Subcutaneous abdominal adipose tissue (tissue), 5 donors: Measurements from ENCODE around the gene TAOK1.

ENCODE experiments used
- H3K27ac ChIP-seq: one replicate; pipeline ENCODE4 v1.7.0; 2013; ENCODE audit warnings: low read depth, mild to moderate bottlenecking, inconsistent platforms, low read length, moderate library complexity
- H3K27me3 ChIP-seq, 5 donors: one replicate each; pipeline ENCODE4 v1.7.0; 2013; ENCODE audit warnings: low read length in 5 of 5, inconsistent platforms in 1 of 5; ENCODE audit not compliant: control insufficient read depth in 5 of 5, insufficient read depth in 4 of 5
- H3K36me3 ChIP-seq, 5 donors: one replicate each; pipeline ENCODE4 v1.7.0; 2013; ENCODE audit warnings: low read length in 5 of 5; ENCODE audit not compliant: control insufficient read depth in 5 of 5, insufficient read depth in 5 of 5
- H3K4me1 ChIP-seq, 5 donors: one replicate each; pipeline ENCODE4 v1.7.0; 2013; ENCODE audit warnings: low read length in 5 of 5, mild to moderate bottlenecking in 3 of 5, moderate library complexity in 1 of 5; ENCODE audit not compliant: control insufficient read depth in 5 of 5, insufficient read depth in 5 of 5
- H3K4me3 ChIP-seq, 5 donors: one replicate each; pipeline ENCODE4 v1.7.0; 2013; ENCODE audit warnings: low read length in 5 of 5, low read depth in 1 of 5
- H3K9ac ChIP-seq, 5 donors: one replicate each; pipeline ENCODE4 v1.7.0; 2013; ENCODE audit warnings: low read length in 5 of 5, mild to moderate bottlenecking in 4 of 5, moderate library complexity in 3 of 5
- H3K9me3 ChIP-seq, 5 donors: one replicate each; pipeline ENCODE4 v1.7.0; 2013; ENCODE audit warnings: low read length in 5 of 5; ENCODE audit not compliant: control insufficient read depth in 5 of 5
- donor health status: healthy.
- donor health status: healthy.
- donor health status: healthy.
- donor health status: healthy.
- donor health status: healthy.

The TAOK1 gene

DNA sequence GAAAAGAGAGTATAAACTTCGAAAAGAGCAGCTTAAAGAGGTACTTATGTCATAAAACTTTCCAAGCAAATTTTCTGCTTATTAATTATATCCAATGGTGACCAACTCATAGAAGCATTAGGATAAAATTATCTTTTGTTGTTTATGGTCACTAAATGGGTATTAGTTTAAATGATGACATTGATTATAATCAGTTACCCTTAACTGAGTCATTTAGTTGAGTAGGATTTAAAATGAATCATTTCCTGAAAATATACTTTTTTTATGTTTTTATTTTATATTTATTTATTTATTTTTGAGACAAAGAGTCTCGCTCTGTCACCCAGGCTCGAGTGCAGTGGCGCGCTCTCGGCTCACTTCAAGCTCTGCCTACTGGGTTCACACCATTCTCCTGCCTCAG is 120.8 kb downstream of the TAOK1 start:
- Histone ChIP-seq H3K27ac (no peak overlapping the region), H3K36me3 (peaks cover 31 to 60% (median 42%) of the 10 kb centered on the region in 5 donors)

GRCh38 chr17:29514792-29515191 is 124.6 kb downstream of the TAOK1 start:
- no peak overlapping the region for H3K9ac ChIP-seq
- H3K27me3 ChIP-seq = no peaks in the 10 kb centered on the region
- H3K4me1 ChIP-seq = peaks cover 0 to 4% (median 0%) of the 10 kb centered on the region in 5 donors
- peaks cover 14 to 71% (median 49%) of the 10 kb centered on the region in 5 donors for H3K36me3 ChIP-seq
- no peak overlapping the region for H3K4me3 ChIP-seq
- H3K27ac ChIP-seq = no peak overlapping the region
- H3K9me3 ChIP-seq = no peaks in the 10 kb centered on the region

More for the DNA sequence above, 120.8 kb downstream of the TAOK1 start:
- H3K27me3 ChIP-seq = no peaks in the 10 kb centered on the region
- H3K9ac ChIP-seq = no peak overlapping the region
- H3K9me3 ChIP-seq = no peaks in the 10 kb centered on the region
- peaks cover 0 to 4% (median 0%) of the 10 kb centered on the region in 5 donors for H3K4me1 ChIP-seq
- H3K4me3 ChIP-seq = no peak overlapping the region

GRCh38 chr17:29518359-29518758 is 128.2 kb downstream of the TAOK1 start:
- Histone ChIP-seq H3K27ac (no peak overlapping the region), H3K4me3 (no peak overlapping the region), H3K36me3 (peaks cover 18 to 70% (median 51%) of the 10 kb centered on the region in 5 donors), H3K4me1 (peaks cover 0 to 4% (median 0%) of the 10 kb centered on the region in 5 donors), H3K27me3 (no peaks in the 10 kb centered on the region), H3K9ac (no peak overlapping the region), H3K9me3 (no peaks in the 10 kb centered on the region)

- H3K4me1 ChIP-seq = no peaks in the 10 kb centered on the region
- H3K27me3 ChIP-seq = no peaks in the 10 kb centered on the region
- H3K9ac ChIP-seq = no peak overlapping the region
- H3K27ac ChIP-seq = no peak overlapping the region
- no peak overlapping the region for H3K4me3 ChIP-seq
- H3K36me3 ChIP-seq = peaks cover 18 to 61% (median 45%) of the 10 kb centered on the region in 5 donors
- no peaks in the 10 kb centered on the region for H3K9me3 ChIP-seq
These were observed 134.5 kb downstream of the TAOK1 start for GRCh38 chr17:29524692-29525091.

DNA sequence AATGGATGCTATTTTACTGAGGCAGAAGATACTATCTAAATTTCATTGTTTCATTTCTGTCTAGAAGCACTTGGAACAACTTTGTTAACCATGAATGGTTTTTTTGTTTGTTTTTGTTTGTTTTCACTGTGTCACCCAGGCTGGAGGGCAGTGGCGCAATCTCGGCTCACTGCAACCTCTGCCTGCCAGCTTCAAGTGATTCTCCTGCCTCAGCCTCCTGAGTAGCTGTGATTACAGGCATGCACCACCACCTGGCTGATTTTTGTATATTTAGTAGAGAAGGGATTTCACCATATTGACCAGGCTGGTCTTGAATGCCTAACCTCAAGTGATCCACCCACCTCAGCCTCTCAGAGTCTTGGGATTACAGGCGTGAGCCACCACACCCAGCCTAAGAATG is 136.2 kb downstream of the TAOK1 start:
- H3K36me3 ChIP-seq = peaks cover 25 to 64% (median 42%) of the 10 kb centered on the region in 5 donors

DNA sequence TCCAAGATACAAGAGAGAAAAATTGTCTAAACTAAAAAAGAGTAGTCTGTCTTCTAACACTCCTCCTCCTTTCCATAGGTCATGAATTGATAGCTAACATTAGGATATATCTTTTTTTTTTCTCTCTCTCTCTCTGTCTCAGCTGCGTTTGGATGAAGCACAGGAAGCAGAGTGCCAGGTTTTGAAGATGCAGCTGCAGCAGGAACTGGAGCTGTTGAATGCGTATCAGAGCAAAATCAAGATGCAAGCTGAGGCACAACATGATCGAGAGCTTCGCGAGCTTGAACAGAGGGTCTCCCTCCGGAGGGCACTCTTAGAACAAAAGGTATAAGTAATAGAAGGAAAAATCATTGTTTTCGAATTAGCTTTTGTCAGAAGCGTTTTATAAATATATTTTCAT is 143.8 kb downstream of the TAOK1 start:
- Histone ChIP-seq H3K27ac (no peak overlapping the region), H3K4me1 (no peaks in the 10 kb centered on the region), H3K27me3 (no peaks in the 10 kb centered on the region), H3K9ac (no peak overlapping the region), H3K4me3 (no peak overlapping the region), H3K36me3 (peaks cover 21 to 57% (median 37%) of the 10 kb centered on the region in 5 donors), H3K9me3 (no peaks in the 10 kb centered on the region)

More for the DNA sequence above, 136.2 kb downstream of the TAOK1 start:
- H3K4me1 ChIP-seq = no peaks in the 10 kb centered on the region
- no peak overlapping the region for H3K27ac ChIP-seq
- H3K9ac ChIP-seq = no peak overlapping the region
- no peaks in the 10 kb centered on the region for H3K27me3 ChIP-seq
- no peaks in the 10 kb centered on the region for H3K9me3 ChIP-seq
- H3K4me3 ChIP-seq = no peak overlapping the region

- Histone ChIP-seq H3K4me1 (peaks cover 0 to 14% (median 5%) of the 10 kb centered on the region in 5 donors), H3K9ac (no peak overlapping the region), H3K27ac (no peak overlapping the region), H3K27me3 (no peaks in the 10 kb centered on the region), H3K4me3 (no peak overlapping the region), H3K9me3 (no peaks in the 10 kb centered on the region), H3K36me3 (peaks cover 18 to 38% (median 28%) of the 10 kb centered on the region in 5 donors)
These were observed 153.9 kb downstream of the TAOK1 start for GRCh38 chr17:29544066-29544465.

- no peak overlapping the region for H3K4me3 ChIP-seq
- no peak overlapping the region for H3K27ac ChIP-seq
- peaks cover 18 to 30% (median 25%) of the 10 kb centered on the region in 5 donors for H3K36me3 ChIP-seq
- H3K9ac ChIP-seq = no peak overlapping the region
- no peaks in the 10 kb centered on the region for H3K9me3 ChIP-seq
- no peaks in the 10 kb centered on the region for H3K27me3 ChIP-seq
- H3K4me1 ChIP-seq = peaks cover 4 to 27% (median 16%) of the 10 kb centered on the region in 5 donors
These were observed 155.9 kb downstream of the TAOK1 start for GRCh38 chr17:29546085-29546484.

GRCh38 chr17:29546830-29547229 is 156.7 kb downstream of the TAOK1 start:
- H3K36me3 ChIP-seq = peaks cover 18 to 26% (median 24%) of the 10 kb centered on the region in 5 donors
- no peaks in the 10 kb centered on the region for H3K27me3 ChIP-seq
- H3K9ac ChIP-seq = no peak overlapping the region
- no peak overlapping the region for H3K4me3 ChIP-seq
- no peak overlapping the region for H3K27ac ChIP-seq
- H3K9me3 ChIP-seq = no peaks in the 10 kb centered on the region
- peaks cover 4 to 33% (median 17%) of the 10 kb centered on the region in 5 donors for H3K4me1 ChIP-seq

DNA sequence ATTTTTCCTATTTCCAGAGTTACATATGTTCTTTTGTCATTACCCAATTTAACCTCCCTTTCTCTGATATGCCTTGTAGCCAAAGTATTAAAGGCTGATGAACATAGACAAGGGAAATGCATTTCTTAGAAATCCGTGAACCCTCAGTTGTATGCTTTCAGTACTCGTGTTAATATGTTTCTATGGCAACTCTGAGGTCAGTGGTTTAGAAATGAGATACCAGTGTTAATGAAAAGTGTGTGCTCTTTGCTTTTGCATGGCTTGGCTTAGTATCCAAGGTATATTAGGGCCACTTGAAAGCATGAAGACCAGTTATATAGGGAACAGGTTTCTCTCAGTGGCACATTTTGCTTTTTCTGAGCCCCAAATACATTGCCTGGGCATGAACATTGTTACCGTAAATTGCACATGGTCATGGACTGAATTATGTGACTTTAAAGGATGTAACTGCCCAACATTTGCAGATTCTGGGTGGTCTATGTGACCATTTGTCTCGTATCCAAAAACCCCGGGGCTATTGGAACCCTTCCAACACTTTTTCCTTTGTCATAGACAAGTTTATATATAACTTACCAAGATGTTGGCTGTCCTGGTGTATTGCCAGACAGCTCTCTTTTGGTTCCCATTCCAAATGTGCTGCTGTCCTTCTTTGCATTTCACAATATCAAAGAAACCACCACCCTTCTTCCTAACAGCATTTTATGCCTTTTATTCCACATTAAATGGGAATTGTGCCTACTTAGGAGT is 159.2 kb downstream of the TAOK1 start:
- Histone ChIP-seq H3K36me3 (peaks cover 0 to 6% (median 4%) of the 10 kb centered on the region in 5 donors), H3K27ac (no peak overlapping the region), H3K9me3 (no peaks in the 10 kb centered on the region), H3K9ac (no peak overlapping the region), H3K27me3 (no peaks in the 10 kb centered on the region), H3K4me3 (peak overlapping the region in 1 of 5 donors; percentile 5), H3K4me1 (peaks cover 4 to 33% (median 17%) of the 10 kb centered on the region in 5 donors)
